AML-193 (cell line): ENCODE results near the gene GNL1.
"Not testable (repeated sequence)": the region's sequence is repeated elsewhere in the genome, so short reads cannot be mapped to it uniquely, and the experiment has no call there.

Experiments used
- DNase-seq, 2 experiments: peaks; one replicate each; lab custom pipeline; 2025; lab: John Stamatoyannopoulos, UW

Gene GNL1

DNA sequence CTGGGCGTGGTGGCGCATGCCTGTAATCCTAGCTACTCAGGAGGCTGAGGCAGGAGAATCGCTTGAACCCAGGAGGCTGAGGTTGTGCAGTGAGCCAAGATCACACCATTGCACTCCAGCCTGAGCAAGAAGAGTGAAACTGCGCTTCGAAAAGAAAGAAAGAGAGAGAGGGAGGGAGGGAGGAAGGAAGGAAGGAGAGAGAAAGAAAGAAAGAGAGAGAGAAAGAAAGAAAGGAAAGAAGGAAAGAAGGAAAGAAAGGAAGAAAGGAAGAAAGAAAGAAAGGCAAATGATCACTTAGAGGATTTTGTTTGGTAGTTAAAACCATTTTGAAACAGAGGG is 59.1 kb downstream of the GNL1 start:
- DNase-seq = not testable (repeated sequence)

DNA sequence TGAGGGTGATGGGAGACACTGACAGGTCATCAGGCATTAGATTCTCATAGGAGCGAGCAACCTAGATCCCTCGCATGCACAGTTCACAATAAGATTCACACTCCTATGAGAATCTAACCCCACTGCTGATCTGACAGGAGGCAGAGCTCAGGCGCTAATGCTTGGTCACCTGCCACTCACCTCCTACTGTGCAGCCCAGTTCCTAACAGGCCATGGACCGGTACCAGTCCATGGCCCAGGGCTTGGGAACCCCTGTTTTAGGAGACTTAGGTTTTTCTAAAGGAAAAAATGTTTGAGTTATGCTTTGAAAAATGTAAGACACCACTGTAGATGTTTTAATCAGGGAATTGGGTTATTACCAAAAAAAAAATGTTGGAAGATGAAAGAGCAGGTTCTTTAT is 60.3 kb downstream of the GNL1 start:
- DNase-seq = no peak

DNA sequence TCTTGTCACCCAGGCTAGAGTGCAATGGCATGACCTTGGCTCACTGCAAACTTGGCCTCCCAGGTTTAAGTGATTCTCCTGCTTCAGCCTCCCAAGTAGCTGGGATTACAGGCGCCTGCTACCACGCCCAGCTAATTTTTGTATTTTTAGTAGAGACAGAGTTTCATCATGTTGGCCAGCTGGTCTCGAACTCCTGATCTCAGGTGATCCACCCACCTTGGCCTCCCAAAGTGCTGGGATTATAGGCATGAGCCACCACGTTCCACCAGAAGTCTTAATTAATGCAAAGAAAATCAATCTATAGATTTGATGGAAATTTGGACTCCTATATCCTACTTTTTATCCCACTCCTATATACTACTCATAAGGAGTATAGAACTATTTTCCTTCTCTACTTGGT is 61.2 kb downstream of the GNL1 start:
- DNase-seq = not testable (repeated sequence)

DNA sequence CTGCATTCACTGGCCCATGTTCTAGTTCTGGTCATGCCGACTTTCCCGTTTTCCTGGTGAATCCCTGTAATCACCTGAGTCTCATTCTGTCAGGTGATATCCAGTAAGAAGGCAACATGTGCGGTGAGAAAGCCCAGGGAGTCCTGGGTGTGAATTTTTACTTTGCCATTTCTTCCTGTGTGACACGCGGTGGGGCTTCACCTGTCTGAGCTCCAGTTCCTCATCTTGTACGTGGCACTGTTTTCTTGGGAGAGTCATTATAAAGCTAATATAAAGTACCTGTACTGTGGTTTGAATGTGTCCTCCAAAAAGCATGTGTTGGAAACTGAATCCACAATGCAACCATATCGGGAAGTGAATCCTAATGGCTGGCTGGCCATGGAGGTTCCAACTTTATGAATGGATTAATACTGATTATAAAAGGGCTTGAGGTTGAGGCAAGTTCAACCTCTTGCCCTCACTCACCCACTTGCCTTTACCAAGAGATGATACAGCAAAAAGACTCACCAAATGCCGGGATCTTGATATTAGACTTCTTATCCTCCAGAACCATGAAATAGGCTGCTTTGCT is 61.9 kb downstream of the GNL1 start:
- DNase-seq = no peak

DNA sequence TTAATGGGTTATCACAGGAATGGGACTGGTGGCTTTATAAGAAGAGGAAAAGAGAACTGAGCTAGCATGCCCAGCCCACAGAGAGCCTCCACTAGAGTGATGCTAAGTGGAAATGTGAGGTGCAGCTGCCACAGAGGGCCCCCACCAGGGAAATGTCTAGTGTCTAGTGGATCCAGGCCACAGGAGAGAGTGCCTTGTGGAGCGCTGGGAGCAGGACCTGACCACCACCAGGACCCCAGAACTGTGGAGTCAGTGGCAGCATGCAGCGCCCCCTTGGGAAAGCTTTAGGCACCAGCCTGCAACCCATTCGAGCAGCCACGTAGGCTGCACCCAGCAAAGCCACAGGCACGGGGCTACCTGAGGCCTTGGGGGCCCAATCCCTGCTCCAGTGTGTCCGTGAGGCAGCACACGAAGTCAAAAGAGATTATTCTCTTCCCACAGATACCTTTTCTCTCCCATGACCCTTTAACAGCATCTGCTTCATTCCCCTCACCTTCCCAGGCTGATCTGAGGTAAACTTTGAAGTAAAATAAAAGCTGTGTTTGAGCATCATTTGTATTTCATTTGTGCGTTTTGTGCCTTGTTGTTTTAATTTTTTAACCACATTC is 62.5 kb downstream of the GNL1 start:
- no peak for DNase-seq

DNA sequence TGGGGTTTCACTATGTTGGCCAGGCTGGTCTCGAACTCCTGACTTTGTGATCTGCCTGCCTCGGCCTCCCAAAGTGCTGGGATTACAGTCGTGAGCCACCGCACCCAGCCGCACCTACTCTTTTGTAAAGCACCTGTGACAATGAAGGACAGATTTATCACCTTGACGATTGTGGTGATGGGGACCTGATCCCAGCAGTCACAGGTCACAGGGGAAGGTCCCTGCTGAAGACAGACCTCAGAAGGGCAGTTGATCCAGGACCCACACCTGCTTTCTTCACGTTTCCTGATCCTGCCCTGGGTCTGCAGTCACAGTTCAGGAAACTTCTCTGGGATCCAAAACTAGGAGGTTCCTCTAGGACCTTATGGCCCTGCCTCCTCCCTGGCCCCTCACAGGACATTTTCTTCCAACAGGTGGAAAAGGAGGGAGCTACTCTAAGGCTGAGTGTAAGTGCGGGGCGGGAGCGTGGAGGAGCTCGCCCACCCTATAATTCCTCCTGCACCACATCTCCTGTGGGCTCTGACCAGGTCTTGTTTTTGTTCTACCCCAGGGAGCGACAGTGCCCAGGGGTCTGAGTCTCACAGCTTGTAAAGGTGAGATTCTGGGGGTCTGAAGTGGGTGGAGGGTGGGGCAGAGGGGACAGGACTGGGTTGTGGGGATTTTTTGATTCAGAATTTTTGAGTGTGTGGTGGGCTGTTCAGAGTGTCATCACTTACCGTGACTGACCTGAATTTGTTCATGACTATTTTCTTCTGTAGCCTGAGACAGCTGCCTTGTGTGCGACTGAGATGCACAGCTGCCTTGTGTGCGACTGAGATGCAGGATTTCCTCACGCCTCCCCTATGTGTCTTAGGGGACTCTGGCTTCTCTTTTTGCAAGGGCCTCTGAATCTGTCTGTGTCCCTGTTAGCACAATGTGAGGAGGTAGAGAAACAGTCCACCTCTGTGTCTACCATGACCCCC is 64.0 kb downstream of the GNL1 start:
- no peak for DNase-seq
